Tibial artery (tissue), 4 donors: ENCODE results near the gene USP49.

Source experiments
- DNase-seq, 2 donors: peaks; one replicate each; pipeline ENCODE4 v3.0.0-alpha.2; 2019
- H3K27ac ChIP-seq, 2 donors: fragments of 200-600 bp; sonication (generic) in 1 of 2; 1 replicate in 1 of 2; 2 replicates in 1 of 2; pipeline ENCODE4 v1.5.1; 2018 to 2019; ENCODE audit warnings: mild to moderate bottlenecking in 1 of 2
- H3K27me3 ChIP-seq, 2 donors: fragments of 200-600 bp; sonication (generic) in 1 of 2; one replicate each; pipeline versions ENCODE4 v1.5.1 to v1.6.0; 2016 to 2019
- H3K36me3 ChIP-seq, 3 donors: fragments of 200-600 bp; sonication (generic) in 2 of 3; one replicate each; pipeline ENCODE4 v1.5.1; 2016 to 2019; ENCODE audit warnings: mild to moderate bottlenecking in 2 of 3
- H3K4me1 ChIP-seq, 4 donors: fragments of 200-600 bp; sonication (generic) in 2 of 4; 1 replicate in 3 of 4; 2 replicates in 1 of 4; pipeline ENCODE4 v1.5.1; 2016 to 2019
- H3K4me3 ChIP-seq, 2 donors: fragments of 200-600 bp; sonication (generic) in 1 of 2; 1 replicate in 1 of 2; 2 replicates in 1 of 2; pipeline ENCODE4 v1.5.1; 2018 to 2019; ENCODE audit warnings: mild to moderate bottlenecking in 2 of 2
- H3K9me3 ChIP-seq, 3 donors: fragments of 200-600 bp; sonication (generic) in 1 of 3; one replicate each; pipeline ENCODE4 v1.5.1; 2016 to 2019
- intact Hi-C: fragments of 100-400 bp; cut with DNase I; formaldehyde crosslinking; loops from one replicate; pipeline ENCODE4 v1.15.0; 2023; ENCODE audit warnings: low total_unique reads
- TF ChIP-seq, protein P1 (sequence below), 2 experiments: fragments of 200-600 bp in 1 of 2; fragments of 450-650 bp in 1 of 2; IDR thresholded peaks; one replicate each; pipeline ENCODE4 v1.5.1; 2017 to 2019; ENCODE audit warnings: antibody characterized with exemption in 2 of 2, mild to moderate bottlenecking in 1 of 2, moderate library complexity in 1 of 2

Gene USP49

GRCh38 chr6:41740366-41741162, 154.6 kb downstream of the USP49 start:
- no peak for DNase-seq
- no peaks in the 10 kb centered on the region for H3K36me3 ChIP-seq
- H3K27ac ChIP-seq = no peak overlapping the region
- H3K4me1 ChIP-seq = peaks cover 0 to 5% (median 2%) of the 10 kb centered on the region in 4 donors
- TF ChIP-seq, protein P1, sequence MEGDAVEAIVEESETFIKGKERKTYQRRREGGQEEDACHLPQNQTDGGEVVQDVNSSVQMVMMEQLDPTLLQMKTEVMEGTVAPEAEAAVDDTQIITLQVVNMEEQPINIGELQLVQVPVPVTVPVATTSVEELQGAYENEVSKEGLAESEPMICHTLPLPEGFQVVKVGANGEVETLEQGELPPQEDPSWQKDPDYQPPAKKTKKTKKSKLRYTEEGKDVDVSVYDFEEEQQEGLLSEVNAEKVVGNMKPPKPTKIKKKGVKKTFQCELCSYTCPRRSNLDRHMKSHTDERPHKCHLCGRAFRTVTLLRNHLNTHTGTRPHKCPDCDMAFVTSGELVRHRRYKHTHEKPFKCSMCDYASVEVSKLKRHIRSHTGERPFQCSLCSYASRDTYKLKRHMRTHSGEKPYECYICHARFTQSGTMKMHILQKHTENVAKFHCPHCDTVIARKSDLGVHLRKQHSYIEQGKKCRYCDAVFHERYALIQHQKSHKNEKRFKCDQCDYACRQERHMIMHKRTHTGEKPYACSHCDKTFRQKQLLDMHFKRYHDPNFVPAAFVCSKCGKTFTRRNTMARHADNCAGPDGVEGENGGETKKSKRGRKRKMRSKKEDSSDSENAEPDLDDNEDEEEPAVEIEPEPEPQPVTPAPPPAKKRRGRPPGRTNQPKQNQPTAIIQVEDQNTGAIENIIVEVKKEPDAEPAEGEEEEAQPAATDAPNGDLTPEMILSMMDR (IDR thresholded peaks at IDR 0.05) = no peak
- no peak overlapping the region for H3K4me3 ChIP-seq
- intact Hi-C loops = no loop called here
- peaks cover 0 to 3% of the 10 kb centered on the region in 2 donors for H3K27me3 ChIP-seq
- H3K9me3 ChIP-seq = no peaks in the 10 kb centered on the region
